WTC11 (cell line): ENCODE measurements around the gene DHX29. TPM values are rescaled to one million over a fixed set of nuclear protein-coding genes. Genes with fewer than 3 reads are reported as not detected.
A peak's percentile ranks its signal among the peaks of the same experiment; 100 is the strongest.

ENCODE experiments used
- ATAC-seq: fragments of 200-7000 bp; cut with Tn5 transposase; 2 replicates; pipeline ENCODE4 v1.10.0; 2021; ENCODE audit warnings: mild to moderate bottlenecking, moderate library complexity
- CTCF ChIA-PET: fragments of 300-600 bp; sonication (Branson Sonifier 250); formaldehyde crosslinking; loops from one replicate; lab custom pipeline; 2021; ENCODE audit warnings: antibody characterized with exemption; lab: Charles Lee
- POLR2A ChIA-PET: fragments of 350-600 bp; sonication (Branson Sonifier 250); formaldehyde crosslinking; loops from one replicate; lab custom pipeline; 2021; ENCODE audit warnings: antibody characterized with exemption; lab: Charles Lee
- DNase-seq: peaks from one replicate; pipeline ENCODE4 v3.0.0; 2021; ENCODE audit warnings: low spot score
- H3K27ac Mint-ChIP-seq: 2 replicates; pipeline ENCODE4 v1.8.0; 2021; ENCODE audit warnings: mixed read lengths
- H3K27me3 Mint-ChIP-seq: 2 replicates; pipeline ENCODE4 v1.8.0; 2021; ENCODE audit warnings: low read depth, mild to moderate bottlenecking, moderate library complexity, mixed read lengths
- H3K36me3 Mint-ChIP-seq: 2 replicates; pipeline ENCODE4 v1.8.0; 2021; ENCODE audit warnings: mixed read lengths
- H3K4me1 Mint-ChIP-seq: 2 replicates; pipeline ENCODE4 v1.8.0; 2022; ENCODE audit warnings: mixed read lengths
- H3K4me3 Mint-ChIP-seq: 2 replicates; pipeline ENCODE4 v1.8.0; 2021; ENCODE audit warnings: mild to moderate bottlenecking, moderate library complexity, mixed read lengths
- H3K9me3 Mint-ChIP-seq: 2 replicates; pipeline ENCODE4 v1.8.0; 2021; ENCODE audit warnings: mixed read lengths
- ATF3 ChIP-seq: sonication (generic); formaldehyde crosslinking; conservative IDR thresholded peaks from 2 replicates; pipeline ENCODE4 v1.8.1; 2022; ENCODE audit warnings: mild to moderate bottlenecking, missing genetic modification reagents
- ATF6 ChIP-seq: sonication (generic); formaldehyde crosslinking; IDR thresholded peaks from 2 replicates; pipeline ENCODE4 v1.8.1; 2023; ENCODE audit warnings: mild to moderate bottlenecking, missing genetic modification reagents
- CREM ChIP-seq: sonication (generic); formaldehyde crosslinking; IDR thresholded peaks from 2 replicates; pipeline ENCODE4 v1.8.1; 2022; ENCODE audit warnings: mild to moderate bottlenecking, missing genetic modification reagents, moderate library complexity
- E2F4 ChIP-seq: sonication (generic); formaldehyde crosslinking; IDR thresholded peaks from 2 replicates; pipeline ENCODE4 v1.8.1; 2022; ENCODE audit warnings: low read depth, mild to moderate bottlenecking, moderate library complexity, missing genetic modification reagents, borderline replicate concordance
- ELF4 ChIP-seq: sonication (generic); formaldehyde crosslinking; IDR thresholded peaks from 2 replicates; pipeline ENCODE4 v1.8.1; 2022; ENCODE audit warnings: low read depth, mild to moderate bottlenecking, moderate library complexity, missing genetic modification reagents
- EMX1 ChIP-seq: fragments of 250-450 bp; sonication (Bioruptor Pico); IDR thresholded peaks from 2 replicates; pipeline ENCODE4 v1.8.0; 2021; ENCODE audit warnings: mild to moderate bottlenecking
- ESRRA ChIP-seq: sonication (generic); formaldehyde crosslinking; IDR thresholded peaks from 2 replicates; pipeline ENCODE4 v1.8.1; 2022; ENCODE audit warnings: mild to moderate bottlenecking, missing genetic modification reagents, borderline replicate concordance
- GABPB1 ChIP-seq: sonication (generic); formaldehyde crosslinking; IDR thresholded peaks from 2 replicates; pipeline ENCODE4 v1.8.1; 2023; ENCODE audit warnings: mild to moderate bottlenecking, missing genetic modification reagents
- HMGA2 ChIP-seq: fragments of 250-450 bp; sonication (Bioruptor Pico); IDR thresholded peaks from 2 replicates; pipeline ENCODE4 v1.4.0; 2021; ENCODE audit warnings: mild to moderate bottlenecking, moderate library complexity
- JAZF1 ChIP-seq: fragments of 250-450 bp; sonication (Bioruptor Pico); IDR thresholded peaks from 2 replicates; pipeline ENCODE4 v1.9.0; 2021; ENCODE audit warnings: moderate library complexity, mild to moderate bottlenecking, inconsistent platforms
- MXD4 ChIP-seq: fragments of 250-450 bp; sonication (Bioruptor Pico); IDR thresholded peaks from 2 replicates; pipeline ENCODE4 v1.8.0; 2021; ENCODE audit warnings: mild to moderate bottlenecking, moderate library complexity, borderline replicate concordance
- PRDM15 ChIP-seq: sonication (generic); formaldehyde crosslinking; IDR thresholded peaks from 2 replicates; pipeline ENCODE4 v1.8.0; 2022; ENCODE audit warnings: missing genetic modification reagents
- RELA ChIP-seq: sonication (generic); formaldehyde crosslinking; IDR thresholded peaks from 2 replicates; pipeline ENCODE4 v1.8.1; 2022; ENCODE audit warnings: missing genetic modification reagents, mild to moderate bottlenecking, borderline replicate concordance
- STAT6 ChIP-seq: sonication (generic); formaldehyde crosslinking; conservative IDR thresholded peaks from 2 replicates; pipeline ENCODE4 v1.8.1; 2023; ENCODE audit warnings: mild to moderate bottlenecking, low read depth, missing genetic modification reagents, moderate library complexity
- TCF7 ChIP-seq: sonication (generic); formaldehyde crosslinking; IDR thresholded peaks from 2 replicates; pipeline ENCODE4 v1.8.0; 2022; ENCODE audit warnings: mild to moderate bottlenecking, low read depth, missing genetic modification reagents, moderate library complexity
- ZNF263 ChIP-seq: sonication (generic); formaldehyde crosslinking; IDR thresholded peaks from 2 replicates; pipeline ENCODE4 v1.8.1; 2022; ENCODE audit warnings: low read depth, mild to moderate bottlenecking, moderate library complexity, missing genetic modification reagents
- ZNF317 ChIP-seq: sonication (generic); formaldehyde crosslinking; IDR thresholded peaks from 2 replicates; pipeline ENCODE4 v1.8.1; 2023; ENCODE audit warnings: low read depth, mild to moderate bottlenecking, moderate library complexity, missing genetic modification reagents, borderline replicate concordance
- ZNF423 ChIP-seq: fragments of 250-450 bp; sonication (Bioruptor Pico); IDR thresholded peaks from 2 replicates; pipeline ENCODE4 v2.1.2; 2022; ENCODE audit warnings: mild to moderate bottlenecking, moderate library complexity
- ZNF425 ChIP-seq: fragments of 250-450 bp; sonication (Bioruptor Pico); conservative IDR thresholded peaks from 2 replicates; pipeline ENCODE4 v1.9.0; 2021; ENCODE audit warnings: mild to moderate bottlenecking
- ZNF512 ChIP-seq: sonication (generic); formaldehyde crosslinking; IDR thresholded peaks from 2 replicates; pipeline ENCODE4 v1.8.1; 2022; ENCODE audit warnings: missing genetic modification reagents, borderline replicate concordance
- ZSCAN18 ChIP-seq: fragments of 250-450 bp; sonication (Bioruptor Pico); IDR thresholded peaks from 2 replicates; pipeline ENCODE4 v2.1.2; 2022; ENCODE audit warnings: mild to moderate bottlenecking, moderate library complexity
- total RNA-seq: library from RNA; stranded (reverse); gene quantifications from 3 replicates; pipeline ENCODE4 v1.2.3, GENCODE V29; 2021

DHX29 gene
- total RNA-seq, 1 experiment from 2014 or later, result 29.7 TPM

GRCh38 chr5:55333017-55333416 lies 25.5 kb upstream of the DHX29 start:
- H3K27ac Mint-ChIP-seq, result no peak overlapping the region
- DNase-seq (no peak), ATAC-seq (no peak)
- peaks cover 40% of the 10 kb centered on the region for H3K36me3 Mint-ChIP-seq
- no peaks in the 10 kb centered on the region for H3K9me3 Mint-ChIP-seq
- POLR2A ChIA-PET, result no interaction called here
- TF ChIP-seq HMGA2 (CRISPR knock-in tag) (no peak), ZNF263 (CRISPR knock-in tag) (no peak), ATF3 (no peak), E2F4 (CRISPR knock-in tag) (no peak), ZNF317 (no peak), EMX1 (no peak), TCF7 (CRISPR knock-in tag) (no peak), PRDM15 (no peak), ATF6 (CRISPR knock-in tag) (no peak), JAZF1 (no peak), ZNF512 (CRISPR knock-in tag) (no peak), ESRRA (CRISPR knock-in tag) (no peak)
- H3K27me3 Mint-ChIP-seq, result no peaks in the 10 kb centered on the region
- no peak overlapping the region for H3K4me3 Mint-ChIP-seq
- CTCF ChIA-PET, result no interaction called here
- H3K4me1 Mint-ChIP-seq, result no peaks in the 10 kb centered on the region

GRCh38 chr5:55331321-55331720 lies 23.8 kb upstream of the DHX29 start:
- Mint-ChIP-seq H3K4me3 (no peak overlapping the region), H3K36me3 (peaks cover 49% of the 10 kb centered on the region), H3K27ac (0 out of 2 replicates have a peak overlapping the region, but pooled peaks have one; percentile 46), H3K9me3 (no peaks in the 10 kb centered on the region), H3K27me3 (no peaks in the 10 kb centered on the region), H3K4me1 (no peaks in the 10 kb centered on the region)
- DNase-seq (no peak), ATAC-seq (no peak)
- POLR2A ChIA-PET, result no interaction called here
- CTCF ChIA-PET, result no interaction called here
- TF ChIP-seq CREM (CRISPR knock-in tag) (no peak), MXD4 (CRISPR knock-in tag) (no peak), STAT6 (CRISPR knock-in tag) (no peak), ELF4 (CRISPR knock-in tag) (no peak), RELA (no peak), ZNF425 (CRISPR knock-in tag) (no peak), ZNF423 (CRISPR knock-in tag) (no peak), ZSCAN18 (CRISPR knock-in tag) (no peak), GABPB1 (CRISPR knock-in tag) (no peak)
